Hepatocyte (in vitro differentiated cells): Measurements from ENCODE around the gene VSIG10L.

Source experiments
- EZH2phosphoT487 ChIP-seq: fragments of 200-600 bp; sonication (generic); IDR thresholded peaks from one replicate; pipeline ENCODE4 v1.6.1; 2018; ENCODE audit warnings: antibody characterized with exemption, mild to moderate bottlenecking, low read depth, moderate library complexity; ENCODE audit not compliant: unreplicated experiment, severe bottlenecking
- TF ChIP-seq, protein P1 (sequence below): fragments of 200-600 bp; sonication (generic); IDR thresholded peaks from 2 replicates; pipeline ENCODE4 v1.5.1; 2016; ENCODE audit warnings: antibody characterized with exemption, mild to moderate bottlenecking; ENCODE audit not compliant: poor library complexity

DNA sequence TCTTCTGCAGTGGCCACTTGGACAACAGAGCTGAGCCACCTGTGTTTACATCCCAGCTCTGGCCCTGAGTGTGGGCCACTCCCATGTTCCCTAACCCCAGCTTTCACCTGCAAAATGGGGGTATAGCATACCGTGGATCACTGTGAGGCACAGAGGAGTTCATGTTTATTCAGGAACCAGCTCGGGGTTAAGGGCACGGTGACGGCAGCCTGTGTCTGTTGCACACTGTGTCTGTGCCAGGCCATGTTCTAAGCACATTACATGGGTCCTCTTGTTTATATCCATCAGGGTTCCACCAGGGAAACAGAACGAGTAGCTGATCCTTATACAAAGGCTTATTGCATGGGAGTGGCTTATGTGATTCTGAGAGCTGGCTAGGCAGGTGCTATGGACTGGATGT lies 44.5 kb downstream of the VSIG10L start:
- TF ChIP-seq, protein P1, sequence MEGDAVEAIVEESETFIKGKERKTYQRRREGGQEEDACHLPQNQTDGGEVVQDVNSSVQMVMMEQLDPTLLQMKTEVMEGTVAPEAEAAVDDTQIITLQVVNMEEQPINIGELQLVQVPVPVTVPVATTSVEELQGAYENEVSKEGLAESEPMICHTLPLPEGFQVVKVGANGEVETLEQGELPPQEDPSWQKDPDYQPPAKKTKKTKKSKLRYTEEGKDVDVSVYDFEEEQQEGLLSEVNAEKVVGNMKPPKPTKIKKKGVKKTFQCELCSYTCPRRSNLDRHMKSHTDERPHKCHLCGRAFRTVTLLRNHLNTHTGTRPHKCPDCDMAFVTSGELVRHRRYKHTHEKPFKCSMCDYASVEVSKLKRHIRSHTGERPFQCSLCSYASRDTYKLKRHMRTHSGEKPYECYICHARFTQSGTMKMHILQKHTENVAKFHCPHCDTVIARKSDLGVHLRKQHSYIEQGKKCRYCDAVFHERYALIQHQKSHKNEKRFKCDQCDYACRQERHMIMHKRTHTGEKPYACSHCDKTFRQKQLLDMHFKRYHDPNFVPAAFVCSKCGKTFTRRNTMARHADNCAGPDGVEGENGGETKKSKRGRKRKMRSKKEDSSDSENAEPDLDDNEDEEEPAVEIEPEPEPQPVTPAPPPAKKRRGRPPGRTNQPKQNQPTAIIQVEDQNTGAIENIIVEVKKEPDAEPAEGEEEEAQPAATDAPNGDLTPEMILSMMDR: no peak
- TF ChIP-seq EZH2phosphoT487: no peak
